ENCODE data around the gene CDCA7L.

DNA sequence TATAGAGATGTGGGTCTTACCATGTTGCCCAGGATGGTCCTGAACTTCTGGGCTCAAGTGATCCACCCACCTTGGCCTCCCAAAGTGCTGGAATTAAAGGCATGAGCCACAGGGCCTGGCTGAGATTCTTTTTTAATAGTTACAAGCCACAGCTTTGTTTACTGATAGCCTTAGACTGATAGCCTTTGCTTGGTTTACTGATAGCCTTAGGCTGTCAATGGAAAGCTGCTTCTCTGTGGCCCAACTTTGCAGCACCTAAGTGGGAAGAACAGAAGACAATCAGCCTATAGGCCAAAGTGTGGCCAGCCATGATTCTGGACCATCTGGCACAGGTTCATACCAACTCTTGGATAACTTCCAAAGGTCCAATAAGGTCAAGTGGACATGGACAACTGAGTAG is 24.1 kb upstream of the CDCA7L start:
- TF ChIP-seq, protein P1, sequence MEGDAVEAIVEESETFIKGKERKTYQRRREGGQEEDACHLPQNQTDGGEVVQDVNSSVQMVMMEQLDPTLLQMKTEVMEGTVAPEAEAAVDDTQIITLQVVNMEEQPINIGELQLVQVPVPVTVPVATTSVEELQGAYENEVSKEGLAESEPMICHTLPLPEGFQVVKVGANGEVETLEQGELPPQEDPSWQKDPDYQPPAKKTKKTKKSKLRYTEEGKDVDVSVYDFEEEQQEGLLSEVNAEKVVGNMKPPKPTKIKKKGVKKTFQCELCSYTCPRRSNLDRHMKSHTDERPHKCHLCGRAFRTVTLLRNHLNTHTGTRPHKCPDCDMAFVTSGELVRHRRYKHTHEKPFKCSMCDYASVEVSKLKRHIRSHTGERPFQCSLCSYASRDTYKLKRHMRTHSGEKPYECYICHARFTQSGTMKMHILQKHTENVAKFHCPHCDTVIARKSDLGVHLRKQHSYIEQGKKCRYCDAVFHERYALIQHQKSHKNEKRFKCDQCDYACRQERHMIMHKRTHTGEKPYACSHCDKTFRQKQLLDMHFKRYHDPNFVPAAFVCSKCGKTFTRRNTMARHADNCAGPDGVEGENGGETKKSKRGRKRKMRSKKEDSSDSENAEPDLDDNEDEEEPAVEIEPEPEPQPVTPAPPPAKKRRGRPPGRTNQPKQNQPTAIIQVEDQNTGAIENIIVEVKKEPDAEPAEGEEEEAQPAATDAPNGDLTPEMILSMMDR (IDR thresholded peaks at IDR 0.05), result no peak
- TF ChIP-seq POLR2A (IDR thresholded peaks at IDR 0.05), result no peak

Measured in testis (tissue), 2 donors.